K562 (cell line): ENCODE results near the gene ESPL1. TPM values are rescaled to one million over a fixed set of nuclear protein-coding genes. Genes with fewer than 3 reads are reported as not detected.

ENCODE experiments used
- ETV6 ChIP-seq, 3 experiments: fragments of 150-350 bp in 1 of 3; sonication (generic) in 1 of 3; formaldehyde crosslinking in 1 of 3; IDR thresholded peaks; 2 replicates each; pipeline versions ENCODE4 v1.6.1 to v1.8.0; 2014 to 2022; ENCODE audit warnings: borderline replicate concordance in 2 of 3, low read depth in 2 of 3, antibody characterized with exemption in 1 of 3, low read length in 1 of 3, mild to moderate bottlenecking in 1 of 3, missing genetic modification reagents in 1 of 3
- FOXK1 ChIP-seq: sonication (generic); formaldehyde crosslinking; IDR thresholded peaks from 2 replicates; pipeline ENCODE4 v1.8.0; 2022; ENCODE audit warnings: missing genetic modification reagents, mild to moderate bottlenecking, borderline replicate concordance
- GABPB1 ChIP-seq: sonication (generic); formaldehyde crosslinking; IDR thresholded peaks from 2 replicates; pipeline ENCODE4 v1.8.0; 2022; ENCODE audit warnings: mild to moderate bottlenecking, missing genetic modification reagents
- HNRNPK ChIP-seq: fragments of 200-400 bp; formaldehyde crosslinking; IDR thresholded peaks from one replicate; pipeline ENCODE4 v1.6.1; 2018; ENCODE audit warnings: mild to moderate bottlenecking, low read depth, low read length; ENCODE audit not compliant: poor library complexity, severe bottlenecking
- MCM2 ChIP-seq: fragments of 450-650 bp; IDR thresholded peaks from 2 replicates; pipeline ENCODE4 v1.6.1; 2017; ENCODE audit warnings: low read depth, mild to moderate bottlenecking
- NR1H2 ChIP-seq: sonication (generic); formaldehyde crosslinking; IDR thresholded peaks from 2 replicates; pipeline ENCODE4 v1.4.0; 2020; ENCODE audit warnings: mild to moderate bottlenecking, missing genetic modification reagents
- RBFOX2 ChIP-seq: fragments of 200-400 bp; formaldehyde crosslinking; IDR thresholded peaks from 2 replicates; pipeline ENCODE4 v1.6.1; 2017; ENCODE audit warnings: low read depth, mild to moderate bottlenecking, low read length, moderate library complexity
- SOX6 ChIP-seq: fragments of 450-650 bp; IDR thresholded peaks from 2 replicates; pipeline ENCODE4 v1.6.1; 2014; ENCODE audit warnings: mild to moderate bottlenecking
- STAG1 ChIP-seq: sonication (generic); formaldehyde crosslinking; IDR thresholded peaks from 2 replicates; pipeline ENCODE4 v1.5.0; 2020; ENCODE audit warnings: missing genetic modification reagents, borderline replicate concordance
- ZBTB7A ChIP-seq: IDR thresholded peaks from 2 replicates; pipeline ENCODE4 v1.6.1; 2011; ENCODE audit warnings: low read depth, mild to moderate bottlenecking, low read length, moderate library complexity, borderline replicate concordance; ENCODE audit not compliant: control insufficient read depth
- ZBTB8A ChIP-seq: fragments of 450-650 bp; IDR thresholded peaks from 2 replicates; pipeline ENCODE4 v1.6.1; 2018; ENCODE audit warnings: mild to moderate bottlenecking, moderate library complexity; ENCODE audit not compliant: partially characterized antibody
- ZC3H4 ChIP-seq: sonication (generic); formaldehyde crosslinking; IDR thresholded peaks from 2 replicates; pipeline ENCODE4 v1.9.0; 2021; ENCODE audit warnings: missing genetic modification reagents, borderline replicate concordance
- ZFP36 ChIP-seq: fragments of 150-350 bp; IDR thresholded peaks from 2 replicates; pipeline ENCODE4 v1.6.1; 2018; ENCODE audit warnings: low read length, low read depth; ENCODE audit not compliant: partially characterized antibody
- ZKSCAN1 ChIP-seq: fragments of 150-350 bp; IDR thresholded peaks from 2 replicates; pipeline ENCODE4 v1.6.1; 2016; ENCODE audit warnings: low read depth, low read length
- ZNF253 ChIP-seq: fragments of 250-450 bp; sonication (Bioruptor Pico); conservative IDR thresholded peaks from 2 replicates; pipeline ENCODE4 v1.6.1; 2021; ENCODE audit warnings: mild to moderate bottlenecking
- ZNF274 ChIP-seq: IDR thresholded peaks from 2 replicates; pipeline ENCODE4 v1.6.1; 2011; ENCODE audit warnings: low read depth, mild to moderate bottlenecking, low read length, moderate library complexity, borderline replicate concordance
- ZNF707 ChIP-seq: fragments of 250-450 bp; sonication (Bioruptor Pico); conservative IDR thresholded peaks from 2 replicates; pipeline ENCODE4 v1.8.0; 2022; ENCODE audit warnings: inconsistent platforms, mild to moderate bottlenecking, moderate library complexity
- polyA plus RNA-seq, 8 experiments: library from polyadenylated mRNA; depleted of rRNA in 4 of 8; stranded (reverse) in 5 of 8; unstranded in 3 of 8; fragments of >200 nt; fragmentation: Nextera tagmentation in 2 of 8; fragmentation: Illumina TruSeq in 1 of 8; extraction: Ambion mirVana in 2 of 8; extraction: Trizol in 1 of 8; gene quantifications; 2 replicates each; pipeline versions ENCODE4 v1.2.1 to v1.2.3, GENCODE V29; 2011 to 2014; ENCODE audit warnings: inconsistent platforms in 1 of 8, missing spikeins in 1 of 8
- total RNA-seq, 7 experiments: library from RNA; depleted of rRNA in 6 of 7; stranded (reverse); fragments of >200 nt in 6 of 7; fragmentation: Illumina TruSeq in 2 of 7; extraction: Trizol in 2 of 7; gene quantifications; 2 replicates each; pipeline versions ENCODE4 v1.2.1 to v1.2.3, GENCODE V29; 2011 to 2021; ENCODE audit warnings: low replicate concordance in 1 of 7
- TF ChIP-seq, protein P1 (sequence below): fragments of 450-650 bp; formaldehyde crosslinking; IDR thresholded peaks from 2 replicates; pipeline ENCODE4 v1.4.0; 2020; ENCODE audit warnings: mild to moderate bottlenecking, mixed read lengths
- TF ChIP-seq, protein P2 (sequence below): fragments of 150-350 bp; conservative IDR thresholded peaks from 2 replicates; pipeline ENCODE4 v1.6.1; 2014; ENCODE audit warnings: low read length
- TF ChIP-seq, protein P3 (sequence below), 2 experiments: fragments of 450-650 bp; IDR thresholded peaks; 2 replicates each; pipeline ENCODE4 v1.6.1; 2016
- TF ChIP-seq, protein P4 (sequence below): sonication (generic); formaldehyde crosslinking; IDR thresholded peaks from 2 replicates; pipeline ENCODE4 v1.9.0; 2022; ENCODE audit warnings: mild to moderate bottlenecking, missing genetic modification reagents

Gene ESPL1
- total and polyA plus RNA-seq, 9 of the 15 experiments (the other 6 are each of a cell fraction or from before 2014, with no cell fraction given) = 1.2 to 55.0 (median 18.7) TPM

DNA sequence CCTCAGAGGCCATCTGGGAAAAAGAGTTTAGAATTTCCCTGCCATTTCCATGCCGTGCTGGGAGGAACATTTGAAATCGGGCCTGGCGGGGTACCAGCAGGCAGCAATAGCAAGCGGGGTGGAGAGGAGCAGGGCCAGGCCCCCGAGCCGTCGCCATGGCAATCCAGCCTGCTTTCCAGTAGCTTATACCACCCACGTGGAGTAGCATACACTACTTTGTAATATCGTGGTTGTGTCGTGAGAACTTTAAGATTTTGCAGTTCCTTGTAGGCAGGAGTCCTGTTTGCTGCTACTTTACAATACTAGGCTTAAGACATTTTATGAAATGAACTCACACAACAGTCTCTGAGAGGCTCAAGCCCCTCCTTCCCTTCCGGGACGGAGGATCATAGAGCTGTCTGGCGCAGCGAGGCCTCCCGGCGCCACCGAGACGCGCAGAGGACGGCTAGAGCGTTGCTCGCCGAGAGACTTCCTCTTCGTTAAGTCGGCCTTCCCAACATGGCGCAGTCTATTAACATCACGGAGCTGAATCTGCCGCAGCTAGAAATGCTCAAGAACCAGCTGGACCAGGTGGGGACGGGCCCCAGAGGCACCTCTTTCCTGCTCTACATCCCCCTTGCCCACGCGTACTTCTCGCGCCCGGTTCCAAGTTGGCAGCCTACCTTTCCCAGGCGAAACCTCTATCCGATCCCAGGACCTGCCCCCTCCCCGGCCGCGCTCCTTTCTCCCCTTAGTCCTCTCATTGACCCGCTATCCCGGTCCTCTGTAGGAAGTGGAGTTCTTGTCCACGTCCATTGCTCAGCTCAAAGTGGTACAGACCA is 27.2 kb downstream of the ESPL1 start, which contains the start of gene PFDN5 (continued):
- TF ChIP-seq ZFP36 (no peak), GABPB1 (CRISPR knock-in tag) (peak; percentile 89), FOXK1 (CRISPR knock-in tag) (peak; percentile 58; the same call in 1 of the 2 replicates), RBFOX2 (peak; percentile 80), MCM2 (no peak), HNRNPK (no peak), ZKSCAN1 (no peak), ZC3H4 (CRISPR knock-in tag) (no peak), ZNF707 (CRISPR knock-in tag) (no peak), ZNF253 (CRISPR knock-in tag) (no peak), ZBTB8A (no peak), ZBTB7A (no peak; the same call in 1 of the 2 replicates), ETV6 (IDR thresholded peaks at IDR 0.05; ENCODE audit: borderline replicate concordance in 1 of 2, low read depth in 2 of 2, low read length in 1 of 2) (no peak), ETV6 (CRISPR knock-in tag; IDR thresholded peaks at IDR 0.05; ENCODE audit: borderline replicate concordance) (no peak), SOX6 (peak; percentile 63), STAG1 (CRISPR knock-in tag) (no peak; the same call in 1 of the 2 replicates), NR1H2 (CRISPR knock-in tag) (no peak), ZNF274 (no peak)
- TF ChIP-seq, protein P1, sequence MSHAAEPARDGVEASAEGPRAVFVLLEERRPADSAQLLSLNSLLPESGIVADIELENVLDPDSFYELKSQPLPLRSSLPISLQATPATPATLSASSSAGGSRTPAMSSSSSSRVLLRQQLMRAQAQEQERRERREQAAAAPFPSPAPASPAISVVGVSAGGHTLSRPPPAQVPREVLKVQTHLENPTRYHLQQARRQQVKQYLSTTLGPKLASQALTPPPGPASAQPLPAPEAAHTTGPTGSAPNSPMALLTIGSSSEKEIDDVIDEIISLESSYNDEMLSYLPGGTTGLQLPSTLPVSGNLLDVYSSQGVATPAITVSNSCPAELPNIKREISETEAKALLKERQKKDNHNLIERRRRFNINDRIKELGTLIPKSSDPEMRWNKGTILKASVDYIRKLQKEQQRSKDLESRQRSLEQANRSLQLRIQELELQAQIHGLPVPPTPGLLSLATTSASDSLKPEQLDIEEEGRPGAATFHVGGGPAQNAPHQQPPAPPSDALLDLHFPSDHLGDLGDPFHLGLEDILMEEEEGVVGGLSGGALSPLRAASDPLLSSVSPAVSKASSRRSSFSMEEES (CRISPR knock-in tag) = no peak
- TF ChIP-seq, protein P2, sequence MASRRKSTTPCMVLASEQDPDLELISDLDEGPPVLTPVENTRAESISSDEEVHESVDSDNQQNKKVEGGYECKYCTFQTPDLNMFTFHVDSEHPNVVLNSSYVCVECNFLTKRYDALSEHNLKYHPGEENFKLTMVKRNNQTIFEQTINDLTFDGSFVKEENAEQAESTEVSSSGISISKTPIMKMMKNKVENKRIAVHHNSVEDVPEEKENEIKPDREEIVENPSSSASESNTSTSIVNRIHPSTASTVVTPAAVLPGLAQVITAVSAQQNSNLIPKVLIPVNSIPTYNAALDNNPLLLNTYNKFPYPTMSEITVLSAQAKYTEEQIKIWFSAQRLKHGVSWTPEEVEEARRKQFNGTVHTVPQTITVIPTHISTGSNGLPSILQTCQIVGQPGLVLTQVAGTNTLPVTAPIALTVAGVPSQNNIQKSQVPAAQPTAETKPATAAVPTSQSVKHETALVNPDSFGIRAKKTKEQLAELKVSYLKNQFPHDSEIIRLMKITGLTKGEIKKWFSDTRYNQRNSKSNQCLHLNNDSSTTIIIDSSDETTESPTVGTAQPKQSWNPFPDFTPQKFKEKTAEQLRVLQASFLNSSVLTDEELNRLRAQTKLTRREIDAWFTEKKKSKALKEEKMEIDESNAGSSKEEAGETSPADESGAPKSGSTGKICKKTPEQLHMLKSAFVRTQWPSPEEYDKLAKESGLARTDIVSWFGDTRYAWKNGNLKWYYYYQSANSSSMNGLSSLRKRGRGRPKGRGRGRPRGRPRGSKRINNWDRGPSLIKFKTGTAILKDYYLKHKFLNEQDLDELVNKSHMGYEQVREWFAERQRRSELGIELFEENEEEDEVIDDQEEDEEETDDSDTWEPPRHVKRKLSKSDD = no peak
- TF ChIP-seq, protein P3, sequence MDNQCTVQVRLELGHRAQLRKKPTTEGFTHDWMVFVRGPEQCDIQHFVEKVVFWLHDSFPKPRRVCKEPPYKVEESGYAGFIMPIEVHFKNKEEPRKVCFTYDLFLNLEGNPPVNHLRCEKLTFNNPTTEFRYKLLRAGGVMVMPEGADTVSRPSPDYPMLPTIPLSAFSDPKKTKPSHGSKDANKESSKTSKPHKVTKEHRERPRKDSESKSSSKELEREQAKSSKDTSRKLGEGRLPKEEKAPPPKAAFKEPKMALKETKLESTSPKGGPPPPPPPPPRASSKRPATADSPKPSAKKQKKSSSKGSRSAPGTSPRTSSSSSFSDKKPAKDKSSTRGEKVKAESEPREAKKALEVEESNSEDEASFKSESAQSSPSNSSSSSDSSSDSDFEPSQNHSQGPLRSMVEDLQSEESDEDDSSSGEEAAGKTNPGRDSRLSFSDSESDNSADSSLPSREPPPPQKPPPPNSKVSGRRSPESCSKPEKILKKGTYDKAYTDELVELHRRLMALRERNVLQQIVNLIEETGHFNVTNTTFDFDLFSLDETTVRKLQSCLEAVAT (IDR thresholded peaks at IDR 0.05) = peak in 1 of 2 experiments; percentile 54; a peak in 1 of 4 replicates
- TF ChIP-seq, protein P4, sequence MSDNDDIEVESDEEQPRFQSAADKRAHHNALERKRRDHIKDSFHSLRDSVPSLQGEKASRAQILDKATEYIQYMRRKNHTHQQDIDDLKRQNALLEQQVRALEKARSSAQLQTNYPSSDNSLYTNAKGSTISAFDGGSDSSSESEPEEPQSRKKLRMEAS (CRISPR knock-in tag) = peak; percentile 83; the same call in 1 of the 2 replicates
